Fibroblast of skin of right biceps (primary cell): ENCODE results near the gene DGKB.
A peak's percentile ranks its signal among the peaks of the same experiment; 100 is the strongest.

ENCODE experiments used
- DNase-seq: peaks from one replicate; pipeline ENCODE4 v3.0.0-alpha.2; 2013

Gene DGKB

GRCh38 chr7:14902589-14903067 is at the start of gene DGKB:
Gene DGKB, minus strand, starts transcription at chr7:14902751.
- DNase-seq: peak; percentile 30

GRCh38 chr7:14950013-14950412 is 47.5 kb upstream of the DGKB start:
- DNase-seq: peak; percentile 12

- DNase-seq: no peak
Observed at GRCh38 chr7:14938181-14938580, 35.6 kb upstream of the DGKB start.

GRCh38 chr7:14937581-14937980 is 35.0 kb upstream of the DGKB start:
- no peak for DNase-seq

- DNase-seq: peak; percentile 68
Observed at GRCh38 chr7:14936554-14936953, 34.0 kb upstream of the DGKB start.

GRCh38 chr7:14934839-14935238 is 32.3 kb upstream of the DGKB start:
- DNase-seq: no peak

- no peak for DNase-seq
Observed at GRCh38 chr7:14931511-14932215, 29.1 kb upstream of the DGKB start.

- DNase-seq: peak; percentile 15
Observed at GRCh38 chr7:14924398-14924797, 21.8 kb upstream of the DGKB start.

- no peak for DNase-seq
Observed at GRCh38 chr7:14911077-14911476, 8.5 kb upstream of the DGKB start.

- no peak for DNase-seq
Observed at GRCh38 chr7:14908697-14909096, 6.1 kb upstream of the DGKB start.

- DNase-seq: no peak
Observed at GRCh38 chr7:14905764-14906163, 3.2 kb upstream of the DGKB start.

- DNase-seq: no peak
Observed at GRCh38 chr7:14900051-14900450, 2.5 kb downstream of the DGKB start.

GRCh38 chr7:14899030-14899429 is 3.5 kb downstream of the DGKB start:
- peak; percentile 9 for DNase-seq

GRCh38 chr7:14896461-14896860 is 6.1 kb downstream of the DGKB start:
- DNase-seq: no peak

GRCh38 chr7:14894826-14895225 is 7.7 kb downstream of the DGKB start:
- DNase-seq: no peak

GRCh38 chr7:14892961-14893360 is 9.6 kb downstream of the DGKB start:
- peak; percentile 16 for DNase-seq

- DNase-seq: no peak
Observed at GRCh38 chr7:14891289-14891688, 11.3 kb downstream of the DGKB start.

- DNase-seq: no peak
Observed at GRCh38 chr7:14888962-14889361, 13.6 kb downstream of the DGKB start.

GRCh38 chr7:14886533-14886932 is 16.0 kb downstream of the DGKB start:
- DNase-seq: no peak

GRCh38 chr7:14875941-14876587 is 26.5 kb downstream of the DGKB start:
- no peak for DNase-seq

GRCh38 chr7:14871880-14872279 is 30.7 kb downstream of the DGKB start:
- DNase-seq: no peak

GRCh38 chr7:14870394-14870793 is 32.2 kb downstream of the DGKB start:
- no peak for DNase-seq

GRCh38 chr7:14868937-14869336 is 33.6 kb downstream of the DGKB start:
- no peak for DNase-seq

GRCh38 chr7:14861456-14861855 is 41.1 kb downstream of the DGKB start:
- no peak for DNase-seq

GRCh38 chr7:14859267-14859666 is 43.3 kb downstream of the DGKB start:
- no peak for DNase-seq
